Measurements from ENCODE around the gene FAF2.

Gene FAF2

GRCh38 chr5:176463113-176463764 is 15.1 kb downstream of the FAF2 start:
- Histone ChIP-seq H3K4me3 (ENCODE audit: low read depth, low read length) (no peak overlapping the region), H3K9me3 (ENCODE audit: control insufficient read depth, low read length) (no peaks in the 10 kb centered on the region), H3K4me1 (peaks cover 12% of the 10 kb centered on the region), H3K27ac (no peak overlapping the region), H3K9ac (no peak overlapping the region), H2AFZ (no peak overlapping the region), H3K27me3 (ENCODE audit: control insufficient read depth, insufficient read depth, low read length) (no peaks in the 10 kb centered on the region), H3K79me2 (peaks cover 74% of the 10 kb centered on the region), H3K4me2 (ENCODE audit: low read length) (no peak overlapping the region), H3K36me3 (ENCODE audit: control insufficient read depth, insufficient read depth, low read length) (no peaks in the 10 kb centered on the region)
- no peak for TF ChIP-seq CTCF (IDR thresholded peaks at IDR 0.05)

- Histone ChIP-seq H3K27ac (no peak overlapping the region), H2AFZ (no peak overlapping the region), H3K4me2 (ENCODE audit: low read length) (no peak overlapping the region), H3K79me2 (peaks cover 55% of the 10 kb centered on the region), H3K9me3 (ENCODE audit: control insufficient read depth, low read length) (no peaks in the 10 kb centered on the region), H3K36me3 (ENCODE audit: control insufficient read depth, insufficient read depth, low read length) (no peaks in the 10 kb centered on the region), H3K27me3 (ENCODE audit: control insufficient read depth, insufficient read depth, low read length) (no peaks in the 10 kb centered on the region), H3K4me3 (ENCODE audit: low read depth, low read length) (no peak overlapping the region), H3K9ac (no peak overlapping the region), H3K4me1 (peaks cover 12% of the 10 kb centered on the region)
- no peak for TF ChIP-seq CTCF (IDR thresholded peaks at IDR 0.05)
Measured at GRCh38 chr5:176466245-176466871, 18.2 kb downstream of the FAF2 start.

GRCh38 chr5:176469296-176469695 is 21.1 kb downstream of the FAF2 start:
- Histone ChIP-seq H3K27me3 (ENCODE audit: control insufficient read depth, insufficient read depth, low read length) (no peaks in the 10 kb centered on the region), H3K4me1 (peaks cover 12% of the 10 kb centered on the region), H3K4me2 (ENCODE audit: low read length) (no peak overlapping the region), H3K4me3 (ENCODE audit: low read depth, low read length) (no peak overlapping the region), H3K9me3 (ENCODE audit: control insufficient read depth, low read length) (no peaks in the 10 kb centered on the region), H3K36me3 (ENCODE audit: control insufficient read depth, insufficient read depth, low read length) (no peaks in the 10 kb centered on the region), H3K79me2 (peaks cover 48% of the 10 kb centered on the region), H2AFZ (no peak overlapping the region), H3K27ac (no peak overlapping the region), H3K9ac (no peak overlapping the region)
- no peak for TF ChIP-seq CTCF (IDR thresholded peaks at IDR 0.05)

- H2AFZ ChIP-seq = no peak overlapping the region
- H3K4me1 ChIP-seq = peaks cover 12% of the 10 kb centered on the region
- H3K4me3 ChIP-seq (ENCODE audit: low read depth, low read length) = no peak overlapping the region
- H3K36me3 ChIP-seq (ENCODE audit: control insufficient read depth, insufficient read depth, low read length) = no peaks in the 10 kb centered on the region
- no peak overlapping the region for H3K9ac ChIP-seq
- no peak for TF ChIP-seq CTCF (IDR thresholded peaks at IDR 0.05)
- H3K9me3 ChIP-seq (ENCODE audit: control insufficient read depth, low read length) = no peaks in the 10 kb centered on the region
- H3K4me2 ChIP-seq (ENCODE audit: low read length) = no peak overlapping the region
- peaks cover 46% of the 10 kb centered on the region for H3K79me2 ChIP-seq
- no peak overlapping the region for H3K27ac ChIP-seq
- no peaks in the 10 kb centered on the region for H3K27me3 ChIP-seq (ENCODE audit: control insufficient read depth, insufficient read depth, low read length)
Measured at GRCh38 chr5:176470539-176470938, 22.4 kb downstream of the FAF2 start.

DNA sequence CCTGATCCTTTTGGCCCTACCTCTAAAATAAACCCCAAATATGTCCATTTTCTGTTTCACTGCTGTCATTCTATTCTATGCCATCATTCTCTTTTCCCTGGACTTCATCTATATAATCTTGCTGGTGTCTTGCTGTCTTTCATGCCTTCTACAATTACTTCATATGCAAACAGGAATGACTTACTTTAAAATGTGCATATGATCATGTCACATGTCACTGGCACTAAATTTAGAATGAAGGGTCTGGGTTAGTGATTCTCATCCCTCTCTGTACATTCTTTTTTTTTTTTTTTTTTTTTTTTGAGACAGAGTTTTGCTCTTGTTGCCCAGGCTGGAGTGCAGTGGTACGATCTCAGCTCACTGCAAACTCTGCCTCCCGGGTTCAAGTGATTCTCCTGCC is 22.9 kb downstream of the FAF2 start:
- TF ChIP-seq CTCF (IDR thresholded peaks at IDR 0.05) = no peak
- no peaks in the 10 kb centered on the region for H3K27me3 ChIP-seq (ENCODE audit: control insufficient read depth, insufficient read depth, low read length)
- H3K4me1 ChIP-seq = peaks cover 7% of the 10 kb centered on the region
- H3K4me2 ChIP-seq (ENCODE audit: low read length) = no peak overlapping the region
- no peak overlapping the region for H3K4me3 ChIP-seq (ENCODE audit: low read depth, low read length)
- no peak overlapping the region for H2AFZ ChIP-seq
- H3K9ac ChIP-seq = no peak overlapping the region
- H3K9me3 ChIP-seq (ENCODE audit: control insufficient read depth, low read length) = no peaks in the 10 kb centered on the region
- no peak overlapping the region for H3K27ac ChIP-seq
- no peaks in the 10 kb centered on the region for H3K36me3 ChIP-seq (ENCODE audit: control insufficient read depth, insufficient read depth, low read length)
- peaks cover 47% of the 10 kb centered on the region for H3K79me2 ChIP-seq

All from parathyroid adenoma (tissue), 2 donors.